Omental fat pad (tissue), 4 donors: ENCODE data around the gene LSM3. TPM values are rescaled to one million over a fixed set of nuclear protein-coding genes. Genes with fewer than 3 reads are reported as not detected.

Source experiments
- ATAC-seq: fragments of 150-250 bp; one replicate; pipeline ENCODE4 v1.9.1; 2016; ENCODE audit warnings: mild to moderate bottlenecking, moderate library complexity; ENCODE audit not compliant: low FRiP score
- DNase-seq: peaks from one replicate; pipeline ENCODE4 v3.0.0-alpha.2; 2019; ENCODE audit warnings: low spot score
- CTCF ChIP-seq, 3 donors: fragments of 450-650 bp; IDR thresholded peaks; one replicate each; pipeline ENCODE4 v1.5.1; 2016 to 2017; ENCODE audit warnings: antibody characterized with exemption in 3 of 3, mild to moderate bottlenecking in 3 of 3, moderate library complexity in 2 of 3
- total RNA-seq, 4 donors: library from RNA; depleted of rRNA; stranded (reverse); fragments of >200 nt; gene quantifications; one replicate each; pipeline ENCODE4 v1.1.0, GENCODE V29; 2016

LSM3 gene
- total RNA-seq, 4 donors from 2014 or later = 8.0 to 12.4 (median 10.9) TPM

GRCh38 chr3:14158370-14158769, 20.2 kb upstream of the LSM3 start:
- TF ChIP-seq CTCF (IDR thresholded peaks at IDR 0.05) = no peak
- DNase-seq (no peak), ATAC-seq (peak; percentile 14)

DNA sequence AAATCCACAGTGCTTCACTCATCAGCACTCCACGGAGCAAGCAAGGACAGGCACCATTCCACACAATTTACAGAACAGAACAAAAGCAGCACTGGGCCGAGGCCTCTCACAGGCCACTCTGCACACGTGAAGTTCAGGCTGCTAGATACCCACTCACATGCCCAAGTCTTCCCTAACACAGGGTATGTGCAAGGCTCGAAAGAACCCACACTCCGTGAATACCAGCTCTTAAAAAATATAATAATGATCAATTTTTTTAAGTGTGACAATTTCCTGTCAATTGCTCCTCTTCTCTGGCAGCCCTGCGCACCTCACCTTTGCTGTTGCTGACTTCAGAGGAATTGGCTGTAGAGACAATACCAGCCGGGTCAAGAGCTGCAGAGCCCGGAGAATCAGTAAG, 19.2 kb upstream of the LSM3 start:
- no peak for ATAC-seq
- DNase-seq = no peak
- no peak for TF ChIP-seq CTCF (IDR thresholded peaks at IDR 0.05)

DNA sequence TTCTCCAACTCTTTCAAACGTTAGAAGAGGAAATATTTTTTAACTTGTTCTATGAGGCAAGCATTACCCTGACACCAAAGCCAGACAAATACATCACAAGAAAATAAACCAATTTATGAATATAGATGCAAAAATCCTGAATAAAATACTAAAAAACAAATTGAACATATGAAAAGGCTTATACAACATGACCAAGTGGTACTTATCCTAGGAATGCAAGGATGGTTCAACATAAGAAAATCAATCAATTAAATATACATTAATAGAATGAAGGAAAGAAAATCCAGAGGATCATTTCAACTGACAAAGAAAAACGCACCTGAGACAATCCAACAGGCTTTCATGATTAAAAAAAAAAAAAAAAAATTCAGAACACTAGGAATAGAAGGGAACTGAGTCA, 17.3 kb upstream of the LSM3 start:
- no peak for ATAC-seq
- no peak for DNase-seq
- TF ChIP-seq CTCF (IDR thresholded peaks at IDR 0.05) = no peak

- DNase-seq (no peak), ATAC-seq (no peak)
- no peak for TF ChIP-seq CTCF (IDR thresholded peaks at IDR 0.05)
Observed at GRCh38 chr3:14162178-14162577, 16.4 kb upstream of the LSM3 start.

DNA sequence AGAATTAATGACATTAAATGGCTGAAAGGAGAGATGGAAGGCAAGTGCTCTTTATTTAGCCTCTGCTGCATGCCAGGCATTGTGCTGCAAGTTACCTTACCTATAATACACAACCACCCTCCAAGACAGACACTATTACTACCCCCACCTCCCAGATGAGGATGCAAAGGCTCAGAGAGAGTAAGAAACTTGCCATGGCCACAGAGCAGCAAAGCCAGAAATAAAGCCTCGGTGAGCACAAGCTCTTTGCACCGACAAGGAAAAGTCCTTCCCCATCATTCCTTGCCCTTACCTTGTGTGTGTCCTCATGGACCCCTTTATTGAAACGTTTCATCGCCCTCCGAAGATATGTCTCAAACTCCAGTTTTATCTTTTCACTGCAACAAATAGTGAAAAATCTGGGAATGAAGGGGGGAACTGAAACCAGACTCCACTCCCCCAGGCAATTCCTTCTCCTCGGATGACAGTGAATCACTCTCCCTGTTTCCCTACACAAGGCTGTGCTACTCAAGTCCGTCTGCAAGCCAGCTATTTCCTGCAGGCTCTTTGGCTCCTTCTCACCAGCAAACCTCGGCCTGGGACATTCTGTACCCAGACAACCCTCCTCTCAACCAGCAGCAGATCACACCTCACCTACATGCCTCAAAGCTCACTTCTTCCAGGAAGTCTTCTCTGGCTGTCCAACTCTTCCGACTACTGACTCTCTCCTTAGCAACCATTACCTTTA, 11.6 kb upstream of the LSM3 start:
- ATAC-seq = no peak
- no peak for TF ChIP-seq CTCF (IDR thresholded peaks at IDR 0.05)
- no peak for DNase-seq

- DNase-seq (no peak), ATAC-seq (no peak)
- no peak for TF ChIP-seq CTCF (IDR thresholded peaks at IDR 0.05)
Observed at GRCh38 chr3:14169435-14169834, 9.2 kb upstream of the LSM3 start.

DNA sequence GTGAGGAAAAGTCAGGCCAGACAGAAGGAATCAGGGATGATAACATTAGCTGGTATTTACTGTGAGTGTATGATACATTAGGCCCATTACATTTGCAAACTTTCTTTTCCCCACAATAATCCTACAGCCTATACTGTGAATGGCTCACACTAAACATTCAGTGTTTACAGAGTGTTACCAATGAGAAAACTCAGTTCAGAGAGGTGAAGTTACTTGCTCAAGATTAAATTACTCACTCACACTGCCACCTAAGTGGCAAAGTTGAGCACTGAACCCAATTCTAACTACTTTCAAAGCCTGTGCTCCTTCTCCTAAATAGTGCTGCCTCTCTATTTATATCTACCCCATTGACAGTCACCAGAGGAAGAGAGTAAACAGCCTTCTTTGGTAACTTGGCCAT, 8.7 kb upstream of the LSM3 start:
- DNase-seq (no peak), ATAC-seq (no peak)
- TF ChIP-seq CTCF (IDR thresholded peaks at IDR 0.05) = no peak
